ENCODE data around the gene APBA2.

APBA2 gene

DNA sequence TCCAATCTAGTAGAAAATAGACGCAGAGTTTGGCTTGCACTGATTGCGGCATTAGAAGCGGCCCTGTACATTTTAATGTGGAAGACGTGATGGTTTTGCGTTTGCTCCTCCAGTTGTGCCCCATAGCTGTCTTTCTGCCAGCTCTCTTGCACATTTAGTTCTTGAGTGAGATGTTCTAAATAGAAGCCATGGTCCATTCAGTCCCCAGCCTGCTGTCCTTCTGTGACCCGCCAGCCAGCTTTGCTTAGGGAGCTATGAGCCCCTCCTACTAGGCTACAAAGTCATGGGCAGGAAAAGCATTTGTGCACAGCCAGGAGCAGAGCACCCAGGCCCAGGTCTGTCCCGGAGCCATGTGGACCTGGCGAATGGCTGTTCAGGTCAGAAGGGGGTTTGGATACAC is 50.3 kb downstream of the APBA2 start:
- in situ Hi-C loops (cut with MboI; ENCODE audit: low pct_unique_long_range_greater_than_20kb, low sequenced_read_pairs, unreplicated experiment), result no loop called here
- DNase-seq (ENCODE audit: low spot score), result no peak
- TF ChIP-seq, protein P1, sequence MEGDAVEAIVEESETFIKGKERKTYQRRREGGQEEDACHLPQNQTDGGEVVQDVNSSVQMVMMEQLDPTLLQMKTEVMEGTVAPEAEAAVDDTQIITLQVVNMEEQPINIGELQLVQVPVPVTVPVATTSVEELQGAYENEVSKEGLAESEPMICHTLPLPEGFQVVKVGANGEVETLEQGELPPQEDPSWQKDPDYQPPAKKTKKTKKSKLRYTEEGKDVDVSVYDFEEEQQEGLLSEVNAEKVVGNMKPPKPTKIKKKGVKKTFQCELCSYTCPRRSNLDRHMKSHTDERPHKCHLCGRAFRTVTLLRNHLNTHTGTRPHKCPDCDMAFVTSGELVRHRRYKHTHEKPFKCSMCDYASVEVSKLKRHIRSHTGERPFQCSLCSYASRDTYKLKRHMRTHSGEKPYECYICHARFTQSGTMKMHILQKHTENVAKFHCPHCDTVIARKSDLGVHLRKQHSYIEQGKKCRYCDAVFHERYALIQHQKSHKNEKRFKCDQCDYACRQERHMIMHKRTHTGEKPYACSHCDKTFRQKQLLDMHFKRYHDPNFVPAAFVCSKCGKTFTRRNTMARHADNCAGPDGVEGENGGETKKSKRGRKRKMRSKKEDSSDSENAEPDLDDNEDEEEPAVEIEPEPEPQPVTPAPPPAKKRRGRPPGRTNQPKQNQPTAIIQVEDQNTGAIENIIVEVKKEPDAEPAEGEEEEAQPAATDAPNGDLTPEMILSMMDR (IDR thresholded peaks at IDR 0.05; ENCODE audit: extremely low read depth, insufficient read depth, missing control alignments), result no peak

DNA sequence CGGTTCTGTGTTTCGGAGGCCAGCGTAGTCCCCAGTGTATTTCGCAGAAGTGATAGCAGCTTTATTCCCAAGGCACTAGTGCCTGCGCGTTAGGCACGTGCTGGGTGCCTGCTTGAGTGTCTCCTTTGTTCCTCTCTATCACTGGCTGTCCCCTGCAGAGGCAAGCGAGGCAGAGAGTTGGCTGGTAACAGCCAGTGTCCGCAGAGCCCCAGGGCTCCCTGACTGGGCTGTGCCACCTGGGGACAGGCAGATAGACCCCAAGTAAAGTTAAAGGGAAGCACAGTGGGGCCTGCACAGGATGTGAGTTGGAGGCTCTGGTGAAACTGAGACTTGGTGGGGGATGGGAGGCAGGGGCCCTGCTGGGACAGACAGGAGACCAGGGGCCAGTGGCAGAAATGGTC is 50.7 kb downstream of the APBA2 start:
- no peak for DNase-seq (ENCODE audit: low spot score)
- TF ChIP-seq, protein P1 (IDR thresholded peaks at IDR 0.05; ENCODE audit: extremely low read depth, insufficient read depth, missing control alignments), result no peak
- in situ Hi-C loops (cut with MboI; ENCODE audit: low pct_unique_long_range_greater_than_20kb, low sequenced_read_pairs, unreplicated experiment), result no loop called here

DNA sequence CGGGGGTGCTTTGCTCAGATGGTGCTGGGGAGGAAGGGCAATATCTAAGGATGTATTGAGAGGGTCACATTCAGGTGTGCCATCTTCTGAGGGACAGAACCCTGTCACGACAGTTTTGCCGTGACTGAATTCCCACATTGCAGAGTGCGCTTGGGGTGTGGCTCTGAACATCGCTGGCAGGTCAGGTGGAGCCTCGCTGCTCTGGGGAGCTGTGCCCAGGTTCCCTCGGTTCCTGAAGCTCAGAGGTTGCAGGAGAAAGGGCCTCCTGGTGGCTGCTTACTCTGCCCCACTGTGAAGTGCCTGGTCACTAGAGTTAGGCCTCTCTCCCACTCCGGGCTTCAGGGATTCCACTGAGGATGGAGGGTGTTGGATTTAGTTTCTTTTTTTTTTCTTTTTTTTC is 51.5 kb downstream of the APBA2 start:
- in situ Hi-C loops (cut with MboI; ENCODE audit: low pct_unique_long_range_greater_than_20kb, low sequenced_read_pairs, unreplicated experiment), result no loop called here
- TF ChIP-seq, protein P1 (IDR thresholded peaks at IDR 0.05; ENCODE audit: extremely low read depth, insufficient read depth, missing control alignments), result no peak
- no peak for DNase-seq (ENCODE audit: low spot score)

DNA sequence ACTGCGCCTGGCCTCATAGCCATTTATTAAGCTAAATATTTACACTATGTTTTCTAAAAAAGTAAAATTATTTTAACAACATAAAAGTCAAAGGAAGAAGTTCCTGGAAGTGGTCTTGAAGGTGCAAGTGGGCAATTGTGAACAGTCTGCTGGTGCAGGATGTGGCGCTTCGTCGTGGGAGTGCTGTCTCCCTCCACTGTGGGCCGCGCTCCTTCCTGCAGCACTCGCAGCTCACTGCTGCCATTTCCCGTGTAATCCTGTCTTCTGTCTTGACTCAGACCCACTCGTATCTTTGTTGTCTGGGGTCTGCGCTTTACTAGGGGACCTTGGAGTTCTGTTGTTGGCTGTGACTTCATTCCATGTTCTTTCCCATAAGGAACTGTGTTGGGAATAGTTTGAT is 56.3 kb downstream of the APBA2 start:
- in situ Hi-C loops (cut with MboI; ENCODE audit: low pct_unique_long_range_greater_than_20kb, low sequenced_read_pairs, unreplicated experiment), result no loop called here
- TF ChIP-seq, protein P1 (IDR thresholded peaks at IDR 0.05; ENCODE audit: extremely low read depth, insufficient read depth, missing control alignments), result no peak
- DNase-seq (ENCODE audit: low spot score), result no peak

DNA sequence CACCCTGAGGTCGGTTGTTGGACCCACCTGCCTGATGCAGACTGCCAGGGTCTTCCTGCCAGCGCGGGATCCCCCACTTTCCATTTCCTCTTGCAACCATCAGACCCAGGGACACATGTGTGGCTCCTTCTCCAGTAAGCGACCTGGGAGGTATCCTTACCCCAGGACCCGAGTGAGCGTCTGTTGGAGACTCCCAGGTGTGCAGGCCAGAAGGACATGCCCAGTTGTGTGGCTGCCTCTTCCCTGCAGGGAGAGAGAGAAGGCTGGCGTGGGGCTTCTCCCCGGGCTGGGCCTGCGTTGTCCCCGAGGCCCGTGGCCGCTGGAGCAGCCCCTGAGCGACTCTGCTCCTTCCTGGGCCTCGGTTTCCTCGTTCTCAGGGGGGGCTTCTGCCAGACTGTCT is 56.8 kb downstream of the APBA2 start:
- in situ Hi-C loops (cut with MboI; ENCODE audit: low pct_unique_long_range_greater_than_20kb, low sequenced_read_pairs, unreplicated experiment), result no loop called here
- DNase-seq (ENCODE audit: low spot score), result no peak
- TF ChIP-seq, protein P1 (IDR thresholded peaks at IDR 0.05; ENCODE audit: extremely low read depth, insufficient read depth, missing control alignments), result no peak

DNA sequence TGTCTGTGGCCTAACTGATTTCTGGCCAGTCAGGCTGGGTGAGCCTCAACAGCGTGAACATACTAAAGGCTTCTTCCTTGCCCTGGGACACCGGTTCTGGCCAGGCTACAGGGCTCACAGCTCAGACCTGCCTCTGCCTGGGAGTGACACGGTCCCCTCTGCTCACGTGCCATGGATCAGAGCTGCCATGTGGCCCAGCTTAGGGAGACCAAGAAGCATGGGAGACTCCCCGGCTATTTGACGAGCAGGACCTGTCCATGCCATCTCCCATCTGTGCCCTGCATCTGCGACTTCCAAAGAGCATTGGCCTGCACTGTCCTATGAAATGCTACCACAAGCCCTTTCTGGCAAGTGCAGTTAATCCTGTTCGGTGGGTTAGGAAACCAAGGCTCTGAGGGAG is 57.4 kb downstream of the APBA2 start:
- in situ Hi-C loops (cut with MboI; ENCODE audit: low pct_unique_long_range_greater_than_20kb, low sequenced_read_pairs, unreplicated experiment), result no loop called here
- TF ChIP-seq, protein P1 (IDR thresholded peaks at IDR 0.05; ENCODE audit: extremely low read depth, insufficient read depth, missing control alignments), result no peak

More for the DNA sequence above, 57.4 kb downstream of the APBA2 start:
- DNase-seq (ENCODE audit: low spot score), result no peak

Data from GM13977 (cell line).